Measurements from ENCODE around the gene IRX5. TPM values are rescaled to one million over a fixed set of nuclear protein-coding genes. Genes with fewer than 3 reads are reported as not detected.

Gene IRX5
- total and polyA plus RNA-seq, 10 donors: not detected

DNA sequence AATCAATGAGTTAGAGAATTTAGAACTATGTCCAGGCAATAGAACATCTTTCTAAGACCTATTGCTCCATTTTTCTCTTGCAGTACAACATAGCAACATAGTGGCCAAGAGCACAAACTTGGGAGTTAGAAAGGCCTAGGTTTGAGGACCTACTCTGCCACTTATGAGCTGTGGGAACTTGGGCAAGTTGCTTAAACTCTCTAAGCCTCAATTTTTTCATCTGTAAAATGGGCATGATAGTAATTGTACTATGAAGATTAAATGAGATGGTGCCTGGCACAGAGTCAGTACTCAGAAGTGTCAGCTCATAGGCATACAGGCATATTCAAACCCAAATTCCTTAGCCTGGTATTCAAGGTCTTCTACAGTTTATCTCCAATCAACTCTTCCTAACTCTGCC lies 25.1 kb downstream of the IRX5 start:
- peaks cover 0 to 14% (median 0%) of the 10 kb centered on the region in 7 donors for H3K27me3 ChIP-seq (replicated peaks in 1 of 7)
- DNase-seq: no peak
- TF ChIP-seq CTCF (IDR thresholded peaks at IDR 0.05 in 8 of 11, conservative IDR thresholded peaks at IDR 0.05 in 3 of 11) (no peak), POLR2AphosphoS5 (IDR thresholded peaks at IDR 0.05) (no peak), POLR2A (IDR thresholded peaks at IDR 0.05) (no peak)
- no peaks in the 10 kb centered on the region for H3K4me1 ChIP-seq
- no peak overlapping the region for H3K27ac ChIP-seq
- intact Hi-C loops (cut with DNase I; ENCODE audit: low total_unique reads): no loop called here
- H3K36me3 ChIP-seq: no peaks in the 10 kb centered on the region
- no peaks in the 10 kb centered on the region for H3K9me3 ChIP-seq
- H3K4me3 ChIP-seq: no peak overlapping the region

GRCh38 chr16:54957403-54958166 lies 26.9 kb downstream of the IRX5 start:
- DNase-seq: no peak
- Histone ChIP-seq H3K27ac (no peak overlapping the region), H3K36me3 (no peaks in the 10 kb centered on the region), H3K4me3 (no peak overlapping the region), H3K27me3 (replicated peaks in 1 of 7) (no peaks in the 10 kb centered on the region), H3K9me3 (no peaks in the 10 kb centered on the region), H3K4me1 (no peaks in the 10 kb centered on the region)
- intact Hi-C loops (cut with DNase I; ENCODE audit: low total_unique reads): no loop called here
- 70 to 84% (median 78%) methylated on average over 2 of the region's 2 CpGs for WGBS, 5 donors
- peak in 4 of 11 experiments; percentile 10 to 26 (median 20) for TF ChIP-seq CTCF (IDR thresholded peaks at IDR 0.05 in 8 of 11, conservative IDR thresholded peaks at IDR 0.05 in 3 of 11)
- TF ChIP-seq POLR2A (IDR thresholded peaks at IDR 0.05): no peak
- TF ChIP-seq POLR2AphosphoS5 (IDR thresholded peaks at IDR 0.05): no peak

GRCh38 chr16:54962045-54962444 lies 31.4 kb downstream of the IRX5 start:
- Histone ChIP-seq H3K36me3 (no peaks in the 10 kb centered on the region), H3K4me3 (no peak overlapping the region), H3K27ac (no peak overlapping the region), H3K27me3 (replicated peaks in 1 of 7) (peaks cover 0 to 11% (median 0%) of the 10 kb centered on the region in 7 donors), H3K4me1 (no peaks in the 10 kb centered on the region), H3K9me3 (no peaks in the 10 kb centered on the region)
- intact Hi-C loops (cut with DNase I; ENCODE audit: low total_unique reads): no loop called here
- no peak for DNase-seq
- TF ChIP-seq POLR2AphosphoS5 (IDR thresholded peaks at IDR 0.05): no peak
- TF ChIP-seq POLR2A (IDR thresholded peaks at IDR 0.05): no peak
- no peak for TF ChIP-seq CTCF (IDR thresholded peaks at IDR 0.05 in 8 of 11, conservative IDR thresholded peaks at IDR 0.05 in 3 of 11)
- 70 to 83% (median 77%) methylated on average over 2 of the region's 2 CpGs for WGBS, 5 donors

DNA sequence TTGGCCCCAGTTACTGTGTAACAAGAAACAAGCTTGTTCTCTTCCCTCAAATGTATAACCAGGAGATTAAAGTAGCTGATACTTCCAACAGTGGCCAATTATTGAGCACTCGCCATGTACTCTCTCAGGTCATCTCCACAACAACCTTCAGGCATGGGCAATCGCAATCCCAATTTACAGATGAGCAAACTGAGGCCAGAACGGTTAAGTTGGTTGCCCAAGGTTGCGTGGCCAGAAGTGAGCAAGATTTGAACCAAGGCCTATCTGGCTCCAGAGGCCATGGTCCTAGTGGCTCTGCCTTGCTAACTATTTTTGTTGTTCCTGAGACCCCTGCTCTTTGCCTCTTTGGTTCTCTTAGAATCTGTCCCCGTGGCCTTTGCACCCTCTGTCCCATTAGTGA lies 33.6 kb downstream of the IRX5 start:
- 75 to 92% (median 84%) methylated on average over 5 of the region's 5 CpGs for WGBS, 5 donors
- intact Hi-C loops (cut with DNase I; ENCODE audit: low total_unique reads): no loop called here
- TF ChIP-seq POLR2AphosphoS5 (IDR thresholded peaks at IDR 0.05): no peak
- TF ChIP-seq CTCF (IDR thresholded peaks at IDR 0.05 in 8 of 11, conservative IDR thresholded peaks at IDR 0.05 in 3 of 11): no peak
- TF ChIP-seq POLR2A (IDR thresholded peaks at IDR 0.05): no peak

More for the DNA sequence above, 33.6 kb downstream of the IRX5 start:
- H3K36me3 ChIP-seq: no peaks in the 10 kb centered on the region
- H3K4me1 ChIP-seq: no peaks in the 10 kb centered on the region
- no peak overlapping the region for H3K27ac ChIP-seq
- peaks cover 0 to 11% (median 0%) of the 10 kb centered on the region in 7 donors for H3K27me3 ChIP-seq (replicated peaks in 1 of 7)
- no peak for DNase-seq
- H3K4me3 ChIP-seq: no peak overlapping the region
- H3K9me3 ChIP-seq: no peaks in the 10 kb centered on the region

All from spleen (tissue), 11 donors.